ENCODE data around the gene PPP1R16B.
A peak's percentile ranks its signal among the peaks of the same experiment; 100 is the strongest.
"Not testable (repeated sequence)": the region's sequence is repeated elsewhere in the genome, so short reads cannot be mapped to it uniquely, and the experiment has no call there.

Gene PPP1R16B

DNA sequence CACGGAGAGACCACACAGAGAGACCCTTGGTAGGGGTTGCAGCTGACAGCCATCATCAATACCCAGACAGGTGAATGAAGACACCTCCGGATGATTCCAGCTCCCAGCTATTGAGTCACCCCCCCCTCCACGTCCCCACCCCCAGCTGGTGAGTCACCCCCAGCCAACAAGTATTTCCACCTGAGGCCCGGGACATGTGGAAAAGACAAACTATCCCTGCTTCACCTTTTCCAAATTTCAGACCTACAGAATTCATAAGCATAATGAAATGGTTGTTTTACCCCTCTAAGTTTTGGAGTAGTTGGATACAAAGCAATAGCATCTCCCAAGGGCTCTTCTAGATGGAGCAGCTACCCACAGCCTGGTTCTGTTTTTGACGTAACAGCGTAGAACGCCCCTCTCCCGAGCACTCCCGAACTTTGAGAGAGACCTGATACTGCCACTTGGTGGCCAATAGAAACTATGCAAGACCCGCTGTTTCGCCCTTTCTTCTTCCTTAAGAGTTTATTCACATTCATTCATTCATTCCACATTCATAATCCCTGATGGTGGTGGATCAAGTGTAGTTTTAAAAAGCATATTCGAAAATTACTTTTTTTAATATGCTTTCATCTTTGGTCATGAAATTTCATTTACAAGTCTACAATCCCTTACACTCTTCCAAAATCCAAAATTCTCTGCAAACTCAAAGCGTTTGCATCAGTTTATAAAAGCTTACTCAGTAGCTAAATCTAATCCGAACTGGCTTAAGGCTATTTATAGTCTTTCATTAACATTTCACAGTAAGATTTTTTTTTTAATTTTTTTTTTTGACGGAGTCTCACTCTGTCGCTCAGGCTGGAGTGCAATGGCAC lies 15.1 kb upstream of the PPP1R16B start:
- in situ Hi-C loops (cut with MboI; ENCODE audit: low sequenced_read_pairs, unreplicated experiment): no loop called here
- DNase-seq (ENCODE audit: low spot score): peak; percentile 51
- no peak for TF ChIP-seq CTCF (IDR thresholded peaks at IDR 0.05; ENCODE audit: borderline replicate concordance, control extremely low read depth, extremely low read depth, insufficient read depth, missing control alignments)

GRCh38 chr20:38791291-38791690 lies 14.2 kb upstream of the PPP1R16B start:
- no peak for DNase-seq (ENCODE audit: low spot score)
- in situ Hi-C loops (cut with MboI; ENCODE audit: low sequenced_read_pairs, unreplicated experiment): no loop called here
- no peak for TF ChIP-seq CTCF (IDR thresholded peaks at IDR 0.05; ENCODE audit: borderline replicate concordance, control extremely low read depth, extremely low read depth, insufficient read depth, missing control alignments)

GRCh38 chr20:38791940-38792339 lies 13.6 kb upstream of the PPP1R16B start:
- DNase-seq (ENCODE audit: low spot score): no peak
- in situ Hi-C loops (cut with MboI; ENCODE audit: low sequenced_read_pairs, unreplicated experiment): no loop called here
- no peak for TF ChIP-seq CTCF (IDR thresholded peaks at IDR 0.05; ENCODE audit: borderline replicate concordance, control extremely low read depth, extremely low read depth, insufficient read depth, missing control alignments)

DNA sequence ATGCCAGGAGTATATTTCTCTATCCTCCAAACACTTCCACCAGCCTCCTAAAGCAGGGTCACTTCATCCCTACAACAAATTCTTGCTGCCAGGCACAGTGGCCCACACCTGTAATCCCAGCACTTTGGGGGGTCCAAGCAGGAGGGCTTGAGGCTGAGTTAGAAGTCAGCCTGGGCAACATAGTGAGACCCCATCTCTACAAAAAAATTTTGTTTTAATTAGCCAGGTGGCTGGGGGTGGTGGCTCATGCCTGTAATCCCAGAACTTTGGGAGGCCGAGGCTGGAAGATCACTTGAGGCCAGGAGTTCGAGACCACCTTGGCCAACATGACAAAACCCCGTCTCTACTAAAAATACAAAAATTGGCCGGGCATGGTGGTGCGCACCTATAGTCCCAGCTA lies 11.4 kb upstream of the PPP1R16B start:
- in situ Hi-C loops (cut with MboI; ENCODE audit: low sequenced_read_pairs, unreplicated experiment); DNase-seq (ENCODE audit: low spot score): not testable (repeated sequence)

DNA sequence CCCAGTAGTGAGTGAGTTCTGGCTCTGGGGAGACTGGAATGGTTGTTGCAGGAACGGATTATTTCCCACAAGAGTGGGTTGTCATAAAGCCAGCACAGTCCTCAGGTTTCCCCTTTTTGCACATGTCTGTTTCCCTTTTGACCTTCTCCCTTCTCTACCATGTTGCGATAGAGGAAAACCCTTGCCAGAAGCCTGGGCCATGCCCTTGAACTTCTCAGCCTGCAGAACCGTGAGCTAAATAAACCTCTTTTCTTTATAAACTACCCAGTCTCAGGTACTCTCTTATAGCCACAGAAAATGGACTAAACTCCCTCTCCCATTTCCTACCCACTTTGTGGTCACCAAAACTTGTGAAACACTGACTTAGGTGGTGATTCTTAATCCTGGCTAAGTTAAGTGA lies 7.2 kb upstream of the PPP1R16B start:
- DNase-seq (ENCODE audit: low spot score): no peak
- in situ Hi-C loops (cut with MboI; ENCODE audit: low sequenced_read_pairs, unreplicated experiment): no loop called here
- TF ChIP-seq CTCF (IDR thresholded peaks at IDR 0.05; ENCODE audit: borderline replicate concordance, control extremely low read depth, extremely low read depth, insufficient read depth, missing control alignments): no peak

DNA sequence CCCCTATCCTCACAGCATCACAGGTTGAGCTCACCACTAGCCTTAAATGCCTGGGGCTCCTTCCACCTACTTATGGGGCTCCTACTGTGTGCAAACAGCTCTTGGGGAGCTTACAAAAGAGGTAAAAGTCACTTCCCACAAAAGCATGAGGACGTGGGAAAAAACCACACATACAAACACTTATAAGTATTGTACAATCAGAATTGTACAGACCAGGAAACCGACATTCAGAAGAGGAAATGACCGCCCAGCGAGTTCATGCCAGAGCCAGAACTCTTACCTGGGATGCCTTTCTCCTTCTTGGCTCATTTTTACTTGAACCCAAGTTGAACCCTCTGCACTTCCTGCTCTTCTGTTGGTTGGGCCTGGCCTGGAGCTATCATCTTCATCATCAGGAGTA lies 6.3 kb upstream of the PPP1R16B start:
- no peak for DNase-seq (ENCODE audit: low spot score)
- TF ChIP-seq CTCF (IDR thresholded peaks at IDR 0.05; ENCODE audit: borderline replicate concordance, control extremely low read depth, extremely low read depth, insufficient read depth, missing control alignments): no peak
- in situ Hi-C loops (cut with MboI; ENCODE audit: low sequenced_read_pairs, unreplicated experiment): no loop called here

GRCh38 chr20:38800882-38801281 lies 4.6 kb upstream of the PPP1R16B start:
- TF ChIP-seq CTCF (IDR thresholded peaks at IDR 0.05; ENCODE audit: borderline replicate concordance, control extremely low read depth, extremely low read depth, insufficient read depth, missing control alignments): no peak
- no peak for DNase-seq (ENCODE audit: low spot score)
- in situ Hi-C loops (cut with MboI; ENCODE audit: low sequenced_read_pairs, unreplicated experiment): no loop called here
